ENCODE measurements around the gene FAM135A. TPM values are rescaled to one million over a fixed set of nuclear protein-coding genes. Genes with fewer than 3 reads are reported as not detected.

Gene FAM135A
- total RNA-seq, 4 donors from 2014 or later: 51.2 to 93.6 (median 82.5) TPM

- no peaks in the 10 kb centered on the region for H3K27me3 ChIP-seq
- no peak overlapping the region for H3K27ac ChIP-seq
- TF ChIP-seq, protein P1, sequence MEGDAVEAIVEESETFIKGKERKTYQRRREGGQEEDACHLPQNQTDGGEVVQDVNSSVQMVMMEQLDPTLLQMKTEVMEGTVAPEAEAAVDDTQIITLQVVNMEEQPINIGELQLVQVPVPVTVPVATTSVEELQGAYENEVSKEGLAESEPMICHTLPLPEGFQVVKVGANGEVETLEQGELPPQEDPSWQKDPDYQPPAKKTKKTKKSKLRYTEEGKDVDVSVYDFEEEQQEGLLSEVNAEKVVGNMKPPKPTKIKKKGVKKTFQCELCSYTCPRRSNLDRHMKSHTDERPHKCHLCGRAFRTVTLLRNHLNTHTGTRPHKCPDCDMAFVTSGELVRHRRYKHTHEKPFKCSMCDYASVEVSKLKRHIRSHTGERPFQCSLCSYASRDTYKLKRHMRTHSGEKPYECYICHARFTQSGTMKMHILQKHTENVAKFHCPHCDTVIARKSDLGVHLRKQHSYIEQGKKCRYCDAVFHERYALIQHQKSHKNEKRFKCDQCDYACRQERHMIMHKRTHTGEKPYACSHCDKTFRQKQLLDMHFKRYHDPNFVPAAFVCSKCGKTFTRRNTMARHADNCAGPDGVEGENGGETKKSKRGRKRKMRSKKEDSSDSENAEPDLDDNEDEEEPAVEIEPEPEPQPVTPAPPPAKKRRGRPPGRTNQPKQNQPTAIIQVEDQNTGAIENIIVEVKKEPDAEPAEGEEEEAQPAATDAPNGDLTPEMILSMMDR (IDR thresholded peaks at IDR 0.05): no peak
- no peak for TF ChIP-seq POLR2A (IDR thresholded peaks at IDR 0.05)
- peaks cover 0 to 38% (median 0%) of the 10 kb centered on the region in 3 donors for H3K36me3 ChIP-seq
- no peaks in the 10 kb centered on the region for H3K9me3 ChIP-seq
- no peak overlapping the region for H3K4me3 ChIP-seq
- H3K4me1 ChIP-seq: no peaks in the 10 kb centered on the region
- no peak for DNase-seq
Observed at GRCh38 chr6:70586114-70586513, 172.8 kb downstream of the FAM135A start.

GRCh38 chr6:70590400-70590799 lies 177.1 kb downstream of the FAM135A start:
- no peak for DNase-seq
- H3K4me3 ChIP-seq: no peak overlapping the region
- no peak overlapping the region for H3K27ac ChIP-seq
- H3K36me3 ChIP-seq: peaks cover 0 to 10% (median 0%) of the 10 kb centered on the region in 3 donors
- TF ChIP-seq POLR2A (IDR thresholded peaks at IDR 0.05): no peak
- TF ChIP-seq, protein P1 (IDR thresholded peaks at IDR 0.05): no peak
- H3K27me3 ChIP-seq: no peaks in the 10 kb centered on the region
- no peaks in the 10 kb centered on the region for H3K9me3 ChIP-seq
- no peaks in the 10 kb centered on the region for H3K4me1 ChIP-seq

GRCh38 chr6:70592391-70593117 lies 179.2 kb downstream of the FAM135A start:
- no peaks in the 10 kb centered on the region for H3K27me3 ChIP-seq
- no peak for DNase-seq
- TF ChIP-seq POLR2A (IDR thresholded peaks at IDR 0.05): no peak
- TF ChIP-seq, protein P1 (IDR thresholded peaks at IDR 0.05): no peak
- no peaks in the 10 kb centered on the region for H3K4me1 ChIP-seq
- H3K27ac ChIP-seq: no peak overlapping the region
- no peaks in the 10 kb centered on the region for H3K9me3 ChIP-seq
- H3K4me3 ChIP-seq: no peak overlapping the region
- peaks cover 0 to 7% (median 0%) of the 10 kb centered on the region in 3 donors for H3K36me3 ChIP-seq

DNA sequence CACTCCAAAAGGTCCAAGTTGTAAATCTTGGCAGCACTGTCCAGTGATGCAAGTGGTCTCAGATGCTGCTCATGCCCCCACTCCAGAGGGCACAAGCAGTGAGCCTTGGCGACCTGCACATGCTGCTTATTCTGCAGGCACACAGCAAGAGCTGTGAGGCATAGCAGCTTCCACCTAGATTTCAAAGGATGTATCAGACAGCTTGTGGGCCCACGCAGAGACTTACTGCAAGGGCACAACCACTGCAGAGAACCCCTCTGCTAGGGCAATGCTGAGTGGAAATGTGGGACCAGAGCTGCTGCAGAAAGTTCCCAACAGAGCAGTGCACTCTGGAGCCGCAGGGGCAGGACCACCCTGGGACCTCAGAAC lies 179.8 kb downstream of the FAM135A start:
- H3K9me3 ChIP-seq: no peaks in the 10 kb centered on the region
- H3K27me3 ChIP-seq: no peaks in the 10 kb centered on the region
- TF ChIP-seq POLR2A (IDR thresholded peaks at IDR 0.05): no peak
- TF ChIP-seq, protein P1 (IDR thresholded peaks at IDR 0.05): no peak
- peaks cover 0 to 7% (median 0%) of the 10 kb centered on the region in 3 donors for H3K36me3 ChIP-seq
- DNase-seq: no peak
- H3K27ac ChIP-seq: no peak overlapping the region
- H3K4me1 ChIP-seq: no peaks in the 10 kb centered on the region
- no peak overlapping the region for H3K4me3 ChIP-seq

GRCh38 chr6:70599187-70599586 lies 185.9 kb downstream of the FAM135A start:
- Histone ChIP-seq H3K4me3 (no peak overlapping the region), H3K4me1 (no peaks in the 10 kb centered on the region), H3K27me3 (no peaks in the 10 kb centered on the region), H3K9me3 (peaks cover 0 to 3% (median 0%) of the 10 kb centered on the region in 4 donors), H3K36me3 (no peaks in the 10 kb centered on the region), H3K27ac (no peak overlapping the region)
- no peak for DNase-seq
- no peak for TF ChIP-seq POLR2A (IDR thresholded peaks at IDR 0.05)
- TF ChIP-seq, protein P1 (IDR thresholded peaks at IDR 0.05): no peak

Data from Peyer's patch (tissue), 4 donors.